ENCODE data around the gene KCNAB1. TPM values are rescaled to one million over a fixed set of nuclear protein-coding genes. Genes with fewer than 3 reads are reported as not detected.

The KCNAB1 gene
- total RNA-seq, 1 experiment from 2014 or later = 1.0 TPM

GRCh38 chr3:156432563-156432962, 312.2 kb downstream of the KCNAB1 start:
- DNase-seq (ENCODE audit: low spot score) (no peak), ATAC-seq (no peak)
- no peak overlapping the region for H3K27ac Mint-ChIP-seq
- no peaks in the 10 kb centered on the region for H3K4me1 Mint-ChIP-seq
- H3K27me3 Mint-ChIP-seq (ENCODE audit: low read depth) = no peaks in the 10 kb centered on the region
- ChIA-PET POLR2A (no interaction called here), CTCF (interaction anchor here (1.5 to 1.7 kb wide), 2 partner anchors 17 to 43 kb away, joined by 5 to 7 read pairs; no protein-coding TSS in a partner anchor)
- H3K4me3 Mint-ChIP-seq = no peak overlapping the region
- no peaks in the 10 kb centered on the region for H3K36me3 Mint-ChIP-seq
- TF ChIP-seq USF1 (CRISPR knock-in tag; IDR thresholded peaks at IDR 0.05) (no peak), ZNF425 (CRISPR knock-in tag; conservative IDR thresholded peaks at IDR 0.05) (no peak), ESRRA (CRISPR knock-in tag; IDR thresholded peaks at IDR 0.05; ENCODE audit: borderline replicate concordance) (no peak), TCF7 (CRISPR knock-in tag; IDR thresholded peaks at IDR 0.05; ENCODE audit: low read depth) (no peak), USF2 (CRISPR knock-in tag; IDR thresholded peaks at IDR 0.05) (no peak), CREM (CRISPR knock-in tag; IDR thresholded peaks at IDR 0.05) (no peak)
- peaks cover 8% of the 10 kb centered on the region; the same call in 1 of the 2 replicates for H3K9me3 Mint-ChIP-seq

GRCh38 chr3:156433138-156433537, 312.8 kb downstream of the KCNAB1 start:
- H3K4me3 Mint-ChIP-seq = no peak overlapping the region
- H3K27ac Mint-ChIP-seq = no peak overlapping the region
- ChIA-PET CTCF (interaction anchor here (2.0 kb wide), 1 partner anchor 42 kb away, joined by 6 read pairs; no protein-coding TSS in a partner anchor), POLR2A (no interaction called here)
- H3K4me1 Mint-ChIP-seq = no peaks in the 10 kb centered on the region
- DNase-seq (ENCODE audit: low spot score) = no peak
- no peaks in the 10 kb centered on the region for H3K36me3 Mint-ChIP-seq
- peaks cover 8% of the 10 kb centered on the region; the same call in 1 of the 2 replicates for H3K9me3 Mint-ChIP-seq
- ATAC-seq = no peak
- H3K27me3 Mint-ChIP-seq (ENCODE audit: low read depth) = no peaks in the 10 kb centered on the region
- TF ChIP-seq NFE2L1 (CRISPR knock-in tag; IDR thresholded peaks at IDR 0.05) (no peak), ZNF396 (CRISPR knock-in tag; IDR thresholded peaks at IDR 0.05; ENCODE audit: borderline replicate concordance) (no peak), SOX15 (CRISPR knock-in tag; IDR thresholded peaks at IDR 0.05) (no peak), ERG (CRISPR knock-in tag; IDR thresholded peaks at IDR 0.05) (no peak), ESRRA (CRISPR knock-in tag; IDR thresholded peaks at IDR 0.05; ENCODE audit: borderline replicate concordance) (no peak), AR (CRISPR knock-in tag; IDR thresholded peaks at IDR 0.05) (no peak), HMGA2 (CRISPR knock-in tag; IDR thresholded peaks at IDR 0.05) (no peak), GTF2I (CRISPR knock-in tag; conservative IDR thresholded peaks at IDR 0.05) (no peak), FOXK1 (CRISPR knock-in tag; IDR thresholded peaks at IDR 0.05) (no peak), ZNF317 (CRISPR knock-in tag; IDR thresholded peaks at IDR 0.05; ENCODE audit: borderline replicate concordance, low read depth) (no peak), E2F5 (CRISPR knock-in tag; IDR thresholded peaks at IDR 0.05) (no peak), ATF6 (CRISPR knock-in tag; IDR thresholded peaks at IDR 0.05) (no peak), ETV6 (CRISPR knock-in tag; IDR thresholded peaks at IDR 0.05) (no peak)

All from WTC11 (cell line).